Measurements from ENCODE around the gene MKI67.
"Not testable (repeated sequence)": the region's sequence is repeated elsewhere in the genome, so short reads cannot be mapped to it uniquely, and the experiment has no call there.

The MKI67 gene

GRCh38 chr10:128147064-128147463 lies 20.8 kb upstream of the MKI67 start:
- no peak for TF ChIP-seq CTCF (IDR thresholded peaks at IDR 0.05)
- H3K27me3 ChIP-seq, result peaks cover 0 to 37% of the 10 kb centered on the region in 2 donors
- no peak overlapping the region for H3K4me3 ChIP-seq
- no peak overlapping the region for H3K27ac ChIP-seq
- no peak for DNase-seq
- H3K36me3 ChIP-seq, result no peaks in the 10 kb centered on the region
- H3K9me3 ChIP-seq, result no peaks in the 10 kb centered on the region
- H3K4me1 ChIP-seq, result peaks cover 0 to 7% (median 5%) of the 10 kb centered on the region in 4 donors
- intact Hi-C loops (cut with DNase I; ENCODE audit: low total_unique reads), result no loop called here

- no peak overlapping the region for H3K4me3 ChIP-seq
- H3K36me3 ChIP-seq, result no peaks in the 10 kb centered on the region
- peaks cover 0 to 23% of the 10 kb centered on the region in 2 donors for H3K27me3 ChIP-seq
- H3K4me1 ChIP-seq, result no peaks in the 10 kb centered on the region
- DNase-seq, result no peak
- intact Hi-C loops (cut with DNase I; ENCODE audit: low total_unique reads), result no loop called here
- no peaks in the 10 kb centered on the region for H3K9me3 ChIP-seq
- no peak for TF ChIP-seq CTCF (IDR thresholded peaks at IDR 0.05)
- H3K27ac ChIP-seq, result no peak overlapping the region
These were observed 18.3 kb upstream of the MKI67 start for GRCh38 chr10:128144547-128144946.

DNA sequence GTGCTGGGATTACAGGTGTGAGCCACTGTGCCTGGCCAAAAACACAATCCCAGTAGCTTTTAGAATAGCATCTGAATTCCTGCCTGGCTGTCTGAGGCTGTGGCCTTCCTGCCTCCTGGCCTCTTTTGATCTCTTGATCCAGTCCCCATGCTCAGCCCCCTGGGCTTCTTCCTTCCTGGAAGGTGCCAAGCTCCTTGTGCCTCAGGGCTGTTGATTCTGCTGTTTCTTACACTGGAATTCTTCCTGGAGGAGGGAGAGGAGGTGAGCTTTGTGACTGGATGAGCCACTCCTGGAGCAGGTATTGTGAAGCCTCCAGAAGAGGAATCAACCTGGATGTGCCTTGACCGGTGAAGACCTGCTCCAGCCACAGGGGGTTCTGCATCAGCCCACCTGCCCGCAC lies 17.3 kb upstream of the MKI67 start:
- H3K9me3 ChIP-seq, result no peaks in the 10 kb centered on the region
- H3K27ac ChIP-seq, result no peak overlapping the region
- peaks cover 0 to 14% of the 10 kb centered on the region in 2 donors for H3K27me3 ChIP-seq
- DNase-seq, result no peak
- no peaks in the 10 kb centered on the region for H3K4me1 ChIP-seq
- intact Hi-C loops (cut with DNase I; ENCODE audit: low total_unique reads), result no loop called here
- H3K4me3 ChIP-seq, result no peak overlapping the region
- H3K36me3 ChIP-seq, result no peaks in the 10 kb centered on the region
- TF ChIP-seq CTCF (IDR thresholded peaks at IDR 0.05), result no peak

- H3K4me1 ChIP-seq, result no peaks in the 10 kb centered on the region
- H3K36me3 ChIP-seq, result no peaks in the 10 kb centered on the region
- DNase-seq, result no peak
- peaks cover 0 to 7% of the 10 kb centered on the region in 2 donors for H3K27me3 ChIP-seq
- H3K4me3 ChIP-seq, result no peak overlapping the region
- H3K9me3 ChIP-seq, result no peaks in the 10 kb centered on the region
- intact Hi-C loops (cut with DNase I; ENCODE audit: low total_unique reads), result no loop called here
- no peak overlapping the region for H3K27ac ChIP-seq
- no peak for TF ChIP-seq CTCF (IDR thresholded peaks at IDR 0.05)
These were observed 14.2 kb upstream of the MKI67 start for GRCh38 chr10:128140425-128140824.

DNA sequence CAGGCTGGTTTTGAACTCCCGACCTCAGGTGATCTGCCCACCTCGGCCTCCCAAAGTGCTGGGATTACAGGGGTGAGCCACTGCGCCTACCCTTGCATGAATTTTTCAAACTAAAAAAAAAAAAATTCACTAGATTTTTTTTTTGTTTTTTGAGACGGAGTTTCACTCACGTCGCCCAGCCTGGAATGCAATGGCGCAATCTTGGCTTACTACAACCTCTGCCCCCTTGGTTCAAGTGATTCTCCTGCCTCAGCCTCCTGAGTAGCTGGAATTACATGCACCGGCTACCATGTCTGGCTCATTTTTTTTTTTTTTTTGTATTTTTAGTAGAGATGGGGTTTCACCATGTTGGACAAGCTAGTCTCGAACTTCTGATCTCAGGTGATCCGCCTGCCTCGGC lies 12.2 kb upstream of the MKI67 start:
- intact Hi-C loops (cut with DNase I; ENCODE audit: low total_unique reads); H3K4me1 ChIP-seq; H3K27ac ChIP-seq; H3K9me3 ChIP-seq; H3K27me3 ChIP-seq; DNase-seq; H3K4me3 ChIP-seq; H3K36me3 ChIP-seq: not testable (repeated sequence)

GRCh38 chr10:128137877-128138276 lies 11.7 kb upstream of the MKI67 start:
- Histone ChIP-seq H3K27me3 (no peaks in the 10 kb centered on the region), H3K4me1 (no peaks in the 10 kb centered on the region), H3K36me3 (no peaks in the 10 kb centered on the region), H3K27ac (no peak overlapping the region), H3K9me3 (no peaks in the 10 kb centered on the region), H3K4me3 (no peak overlapping the region)
- intact Hi-C loops (cut with DNase I; ENCODE audit: low total_unique reads), result no loop called here
- TF ChIP-seq CTCF (IDR thresholded peaks at IDR 0.05), result no peak
- no peak for DNase-seq
